Measurements from ENCODE around the gene OR5L2. TPM values are rescaled to one million over a fixed set of nuclear protein-coding genes. Genes with fewer than 3 reads are reported as not detected.

The OR5L2 gene
- total and polyA plus RNA-seq, 9 of the 15 experiments (the other 6 are each of a cell fraction or from before 2014, with no cell fraction given): not detected

DNA sequence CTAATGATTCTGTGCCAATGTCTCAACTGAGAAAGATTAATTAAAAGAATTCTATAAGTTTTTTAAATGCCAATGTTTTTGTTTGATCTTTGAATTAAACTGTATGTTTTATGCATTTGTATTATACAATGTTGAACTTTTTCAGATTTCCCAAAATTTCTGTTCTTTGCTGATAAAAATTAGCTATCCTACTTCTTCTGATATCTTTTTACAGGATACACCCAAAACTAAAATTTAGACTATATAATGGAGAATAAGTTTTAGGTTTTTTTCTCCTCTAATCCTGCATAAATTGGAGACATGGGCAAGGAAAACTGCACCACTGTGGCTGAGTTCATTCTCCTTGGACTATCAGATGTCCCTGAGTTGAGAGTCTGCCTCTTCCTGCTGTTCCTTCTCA is at the start of gene OR5L2 (continued):
- TF ChIP-seq, protein P1, sequence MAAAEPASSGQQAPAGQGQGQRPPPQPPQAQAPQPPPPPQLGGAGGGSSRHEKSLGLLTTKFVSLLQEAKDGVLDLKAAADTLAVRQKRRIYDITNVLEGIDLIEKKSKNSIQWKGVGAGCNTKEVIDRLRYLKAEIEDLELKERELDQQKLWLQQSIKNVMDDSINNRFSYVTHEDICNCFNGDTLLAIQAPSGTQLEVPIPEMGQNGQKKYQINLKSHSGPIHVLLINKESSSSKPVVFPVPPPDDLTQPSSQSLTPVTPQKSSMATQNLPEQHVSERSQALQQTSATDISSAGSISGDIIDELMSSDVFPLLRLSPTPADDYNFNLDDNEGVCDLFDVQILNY (CRISPR knock-in tag; IDR thresholded peaks at IDR 0.05): no peak

- no peak overlapping the region for H3K4me3 ChIP-seq
- H3K79me2 ChIP-seq (ENCODE audit: control insufficient read depth, insufficient read depth, low read length): no peaks in the 10 kb centered on the region
- H3K4me2 ChIP-seq (ENCODE audit: insufficient read depth, low read length): no peak overlapping the region
- ChIA-PET CTCF (ENCODE audit: low intra/inter-chr PET ratio) (no interaction called here), POLR2A (no interaction called here)
- in situ Hi-C loops (cut with MboI) (no loop called here), intact Hi-C loops (cut with micrococcal nuclease) (no loop called here)
- no peak for DNase-seq (ENCODE audit: extremely low read depth in 1 of 4, low spot score in 3 of 4)
- BruUV-seq (replicated peaks): no TSS peak
- no peaks in the 10 kb centered on the region for H3K9me3 ChIP-seq (replicated peaks; ENCODE audit: control insufficient read depth, insufficient read depth, low read depth, low read length)
- no peak overlapping the region for H3K27ac ChIP-seq (ENCODE audit: extremely low read depth, low read depth, low read length)
- H3K9ac ChIP-seq (ENCODE audit: insufficient read depth in 1 of 2, low read depth in 2 of 2, low read length in 2 of 2): no peak overlapping the region
- no peak overlapping the region for H2AFZ ChIP-seq (ENCODE audit: low read depth, low read length)
- TF ChIP-seq RBM17 (IDR thresholded peaks at IDR 0.05; ENCODE audit: borderline replicate concordance, low read depth, low read length): no peak
- peak; percentile 17; the same call in 1 of the 2 replicates for TF ChIP-seq ZNF316 (IDR thresholded peaks at IDR 0.05)
- TF ChIP-seq CHD1 (IDR thresholded peaks at IDR 0.05; ENCODE audit: low read length): no peak
- H3K9me1 ChIP-seq (ENCODE audit: control insufficient read depth, insufficient read depth, low read length): no peaks in the 10 kb centered on the region
- 0% methylated on average over 1 of the region's 1 CpG for WGBS (ENCODE audit: insufficient coverage, low coverage, missing lambda C conversion rate)
- H4K20me1 ChIP-seq (replicated peaks; ENCODE audit: control insufficient read depth, insufficient read depth, low read length): no peaks in the 10 kb centered on the region
- H3K4me1 ChIP-seq (replicated peaks in 1 of 2; ENCODE audit: control insufficient read depth in 2 of 2, insufficient read depth in 2 of 2, low read length in 2 of 2): no peaks in the 10 kb centered on the region
- H3K36me3 ChIP-seq (ENCODE audit: control insufficient read depth, insufficient read depth, low read length): no peaks in the 10 kb centered on the region
- ATAC-seq: no peak
- FAIRE-seq: no peak
- no peaks in the 10 kb centered on the region for H3K27me3 ChIP-seq (ENCODE audit: control insufficient read depth in 2 of 2, insufficient read depth in 2 of 2, low read length in 2 of 2)
These were observed 35.4 kb upstream of the OR5L2 start for GRCh38 chr11:55791606-55792005.

DNA sequence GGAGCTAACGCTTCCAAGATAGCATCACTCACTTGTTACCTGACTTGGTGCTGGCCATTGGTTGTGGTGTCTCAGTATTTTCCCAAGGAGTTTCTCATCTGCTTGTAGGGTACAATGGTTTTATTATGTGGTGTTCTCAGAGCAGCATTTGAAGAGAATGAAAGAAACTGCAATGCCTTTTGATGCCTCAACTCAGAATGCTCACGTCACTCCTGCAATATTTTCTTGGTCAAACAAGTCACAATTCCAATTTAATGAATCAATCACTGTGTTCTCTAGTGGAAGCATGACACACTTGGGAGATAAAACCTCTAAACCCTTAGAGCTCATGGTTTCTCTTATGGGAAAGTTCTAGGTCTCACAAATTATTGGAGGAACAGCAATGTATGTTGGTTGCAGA is 33.7 kb upstream of the OR5L2 start:
- intact Hi-C loops (cut with micrococcal nuclease) (no loop called here), in situ Hi-C loops (cut with MboI) (no loop called here)
- Histone ChIP-seq H3K27ac (ENCODE audit: extremely low read depth, low read depth, low read length) (no peak overlapping the region), H3K36me3 (ENCODE audit: control insufficient read depth, insufficient read depth, low read length) (no peaks in the 10 kb centered on the region), H2AFZ (ENCODE audit: low read depth, low read length) (no peak overlapping the region), H3K9me1 (ENCODE audit: control insufficient read depth, insufficient read depth, low read length) (no peaks in the 10 kb centered on the region), H3K9me3 (replicated peaks; ENCODE audit: control insufficient read depth, insufficient read depth, low read depth, low read length) (no peaks in the 10 kb centered on the region), H3K9ac (ENCODE audit: insufficient read depth in 1 of 2, low read depth in 2 of 2, low read length in 2 of 2) (no peak overlapping the region), H3K4me3 (no peak overlapping the region), H4K20me1 (replicated peaks; ENCODE audit: control insufficient read depth, insufficient read depth, low read length) (no peaks in the 10 kb centered on the region), H3K4me2 (ENCODE audit: insufficient read depth, low read length) (no peak overlapping the region), H3K4me1 (replicated peaks in 1 of 2; ENCODE audit: control insufficient read depth in 2 of 2, insufficient read depth in 2 of 2, low read length in 2 of 2) (no peaks in the 10 kb centered on the region), H3K79me2 (ENCODE audit: control insufficient read depth, insufficient read depth, low read length) (no peaks in the 10 kb centered on the region), H3K27me3 (ENCODE audit: control insufficient read depth in 2 of 2, insufficient read depth in 2 of 2, low read length in 2 of 2) (no peaks in the 10 kb centered on the region)
- no peak for FAIRE-seq
- no peak for ATAC-seq
- no peak for DNase-seq (ENCODE audit: extremely low read depth in 1 of 4, low spot score in 3 of 4)
- WGBS (ENCODE audit: insufficient coverage, low coverage, missing lambda C conversion rate): 0% methylated on average over 2 of the region's 2 CpGs
- CTCF ChIA-PET (ENCODE audit: low intra/inter-chr PET ratio): no interaction called here
- POLR2A ChIA-PET: no interaction called here
- BruUV-seq (replicated peaks): no TSS peak
- no peak for TF ChIP-seq LARP7 (IDR thresholded peaks at IDR 0.05)
- no peak for TF ChIP-seq NFE2L1 (tag; IDR thresholded peaks at IDR 0.05; ENCODE audit: borderline replicate concordance, low read depth)
- no peak for TF ChIP-seq PATZ1 (CRISPR knock-in tag; IDR thresholded peaks at IDR 0.05; ENCODE audit: borderline replicate concordance)
- no peak for TF ChIP-seq PHB (CRISPR knock-in tag; IDR thresholded peaks at IDR 0.05)
- no peak for TF ChIP-seq ELF4 (CRISPR knock-in tag; IDR thresholded peaks at IDR 0.05)
